Ishikawa (cell line): ENCODE data around the gene CALML4.

Source experiments
- CREB1 ChIP-seq: IDR thresholded peaks from 2 replicates; pipeline ENCODE4 v1.6.1; 2012; ENCODE audit warnings: low read depth
- RAD21 ChIP-seq: IDR thresholded peaks from 2 replicates; pipeline ENCODE4 v1.6.1; 2012; ENCODE audit warnings: low read depth
- TAF1 ChIP-seq: IDR thresholded peaks from 2 replicates; pipeline ENCODE4 v1.6.1; 2012; ENCODE audit warnings: low read depth, mild to moderate bottlenecking
- TCF12 ChIP-seq: IDR thresholded peaks from 2 replicates; pipeline ENCODE4 v1.6.1; 2012; ENCODE audit warnings: low read depth

DNA sequence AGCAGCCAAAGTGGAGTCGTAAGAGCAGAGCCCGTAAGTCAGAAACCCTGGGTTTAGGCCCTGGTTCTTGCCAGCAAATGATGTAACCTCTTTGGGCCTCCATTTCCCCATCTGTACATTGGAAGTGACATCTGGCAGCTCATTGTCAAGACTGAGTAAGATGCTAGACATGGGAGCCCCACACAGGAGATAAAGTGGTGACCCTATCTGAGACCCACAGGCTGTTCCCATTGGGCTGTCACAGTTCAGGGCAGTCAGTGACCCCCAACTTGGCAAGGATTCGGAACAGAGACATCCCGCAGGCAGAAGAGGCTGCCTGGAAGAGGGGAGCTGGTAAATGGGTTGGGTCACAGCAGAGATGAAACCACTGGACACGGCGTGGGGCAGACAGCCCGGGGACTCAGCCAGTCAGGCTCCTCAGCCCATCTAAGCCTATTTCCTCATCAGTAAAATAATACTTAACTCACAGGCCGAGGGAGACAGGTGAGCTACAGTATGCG, 22.6 kb upstream of the CALML4 start:
- TF ChIP-seq CREB1, result no peak
- no peak for TF ChIP-seq RAD21
- no peak for TF ChIP-seq TAF1
- no peak for TF ChIP-seq TCF12
